Neural cell (in vitro differentiated cells): ENCODE results near the gene EEIG1.

Experiments
- EP300 ChIP-seq: fragments of 450-650 bp; conservative IDR thresholded peaks from 2 replicates; pipeline ENCODE4 v1.6.1; 2014; ENCODE audit warnings: antibody characterized with exemption, mild to moderate bottlenecking, moderate library complexity; ENCODE audit not compliant: poor library complexity, severe bottlenecking
- EZH2 ChIP-seq: fragments of 200-600, 300-800 bp; shearing (Covaris generic), sonication (generic); IDR thresholded peaks from 2 replicates; pipeline ENCODE4 v1.6.1; 2014; ENCODE audit warnings: antibody characterized with exemption, low read length, borderline replicate concordance, mild to moderate bottlenecking; ENCODE audit not compliant: insufficient read depth, poor library complexity, severe bottlenecking
- MXI1 ChIP-seq: fragments of 450-650 bp; conservative IDR thresholded peaks from 2 replicates; pipeline ENCODE4 v1.6.1; 2014; ENCODE audit warnings: antibody characterized with exemption, mild to moderate bottlenecking; ENCODE audit not compliant: poor library complexity, severe bottlenecking
- POLR2AphosphoS5 ChIP-seq: IDR thresholded peaks from 2 replicates; pipeline ENCODE4 v1.6.1; 2012
- RAD21 ChIP-seq: fragments of 450-650 bp; conservative IDR thresholded peaks from 2 replicates; pipeline ENCODE4 v1.6.1; 2014; ENCODE audit warnings: antibody characterized with exemption, mild to moderate bottlenecking, moderate library complexity
- REST ChIP-seq: IDR thresholded peaks from 2 replicates; pipeline ENCODE4 v1.6.1; 2012; ENCODE audit warnings: borderline replicate concordance
- SMC3 ChIP-seq: fragments of 450-650 bp; conservative IDR thresholded peaks from 2 replicates; pipeline ENCODE4 v1.6.1; 2014; ENCODE audit warnings: antibody characterized with exemption, mild to moderate bottlenecking, moderate library complexity; ENCODE audit not compliant: poor library complexity
- TAF1 ChIP-seq: IDR thresholded peaks from 2 replicates; pipeline ENCODE4 v1.6.1; 2012; ENCODE audit warnings: low read depth
- TF ChIP-seq, protein P1 (sequence below): fragments of 450-650 bp; IDR thresholded peaks from 2 replicates; pipeline ENCODE4 v1.5.1; 2014; ENCODE audit warnings: antibody characterized with exemption, mild to moderate bottlenecking, moderate library complexity; ENCODE audit not compliant: poor library complexity, severe bottlenecking

DNA sequence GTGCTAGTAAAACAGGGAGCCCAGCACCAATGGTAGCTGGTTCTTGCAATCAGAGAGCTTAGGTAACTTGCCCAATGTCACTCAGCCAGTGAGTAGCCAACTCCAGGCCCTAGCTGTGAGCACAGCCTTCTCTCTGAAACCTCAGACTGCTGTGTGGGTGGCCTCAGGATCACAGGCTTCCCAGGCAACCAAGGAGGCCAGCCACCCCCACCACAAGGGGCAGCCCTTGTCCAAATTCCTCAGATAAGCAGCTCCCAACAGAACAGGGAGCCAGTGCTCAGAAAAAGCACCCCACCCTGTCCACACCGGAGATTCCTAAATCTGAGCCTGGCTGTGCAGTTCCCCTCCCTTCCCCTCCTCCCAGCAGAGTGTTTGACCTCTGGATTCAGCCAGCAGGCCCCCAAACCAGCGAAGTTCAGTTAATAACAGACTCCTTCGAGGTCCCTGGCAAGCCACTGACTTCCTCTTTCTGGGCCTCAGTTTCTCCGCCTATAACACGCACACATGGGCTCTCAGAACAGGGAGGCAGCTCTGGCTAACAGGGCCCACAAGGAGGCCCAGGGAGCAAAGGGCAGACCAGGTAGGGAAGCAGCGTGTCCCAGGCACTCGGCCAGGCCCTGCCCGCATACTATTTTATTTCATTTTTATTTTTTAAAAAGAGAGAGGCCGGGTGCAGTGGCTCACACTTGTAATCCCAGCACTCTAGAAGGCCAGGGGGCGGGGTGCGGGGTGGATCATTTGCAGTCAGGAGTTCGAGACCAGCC, 2.7 kb downstream of the EEIG1 start:
- TF ChIP-seq, protein P1, sequence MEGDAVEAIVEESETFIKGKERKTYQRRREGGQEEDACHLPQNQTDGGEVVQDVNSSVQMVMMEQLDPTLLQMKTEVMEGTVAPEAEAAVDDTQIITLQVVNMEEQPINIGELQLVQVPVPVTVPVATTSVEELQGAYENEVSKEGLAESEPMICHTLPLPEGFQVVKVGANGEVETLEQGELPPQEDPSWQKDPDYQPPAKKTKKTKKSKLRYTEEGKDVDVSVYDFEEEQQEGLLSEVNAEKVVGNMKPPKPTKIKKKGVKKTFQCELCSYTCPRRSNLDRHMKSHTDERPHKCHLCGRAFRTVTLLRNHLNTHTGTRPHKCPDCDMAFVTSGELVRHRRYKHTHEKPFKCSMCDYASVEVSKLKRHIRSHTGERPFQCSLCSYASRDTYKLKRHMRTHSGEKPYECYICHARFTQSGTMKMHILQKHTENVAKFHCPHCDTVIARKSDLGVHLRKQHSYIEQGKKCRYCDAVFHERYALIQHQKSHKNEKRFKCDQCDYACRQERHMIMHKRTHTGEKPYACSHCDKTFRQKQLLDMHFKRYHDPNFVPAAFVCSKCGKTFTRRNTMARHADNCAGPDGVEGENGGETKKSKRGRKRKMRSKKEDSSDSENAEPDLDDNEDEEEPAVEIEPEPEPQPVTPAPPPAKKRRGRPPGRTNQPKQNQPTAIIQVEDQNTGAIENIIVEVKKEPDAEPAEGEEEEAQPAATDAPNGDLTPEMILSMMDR: no peak
- no peak for TF ChIP-seq REST
- TF ChIP-seq EP300: no peak
- no peak for TF ChIP-seq POLR2AphosphoS5
- TF ChIP-seq RAD21: no peak
- no peak for TF ChIP-seq TAF1
- TF ChIP-seq EZH2: no peak
- no peak for TF ChIP-seq SMC3
- TF ChIP-seq MXI1: no peak
